Adrenal gland (tissue), 12 donors: ENCODE results near the gene AHRR. TPM values are rescaled to one million over a fixed set of nuclear protein-coding genes. Genes with fewer than 3 reads are reported as not detected.

Experiments used
- DNase-seq, 7 donors: peaks; one replicate each; pipeline ENCODE4 v3.0.0-alpha.2; 2019 to 2020
- H3K27ac ChIP-seq, 5 donors: fragments of 200-600 bp; sonication (generic) in 4 of 5; 1 replicate in 3 of 5; 2 replicates in 2 of 5; pipeline versions ENCODE4 v1.5.1 to v1.8.0; 2016 to 2020; ENCODE audit warnings: mild to moderate bottlenecking in 1 of 5
- H3K27me3 ChIP-seq: fragments of 200-600 bp; 2 replicates; pipeline ENCODE4 v1.8.0; 2021
- H3K36me3 ChIP-seq, 2 donors: fragments of 200-600 bp; replicated peaks in 1 of 2; 1 replicate in 1 of 2; 2 replicates in 1 of 2; pipeline versions ENCODE4 v1.5.1 to v1.8.0; 2018 to 2022
- H3K4me1 ChIP-seq, 2 donors: fragments of 200-600 bp; replicated peaks in 1 of 2; 1 replicate in 1 of 2; 2 replicates in 1 of 2; pipeline versions ENCODE4 v1.5.1 to v1.8.0; 2018 to 2021
- H3K4me3 ChIP-seq, 4 donors: fragments of 200-600 bp; sonication (generic) in 3 of 4; one replicate each; pipeline ENCODE4 v1.5.1; 2016 to 2018
- H3K9me3 ChIP-seq, 3 donors: fragments of 200-600 bp; sonication (generic) in 1 of 3; replicated peaks in 1 of 3; 1 replicate in 2 of 3; 2 replicates in 1 of 3; pipeline versions ENCODE4 v1.5.1 to v1.8.0; 2016 to 2021
- CTCF ChIP-seq, 6 experiments: fragments of 450-650 bp in 4 of 6; fragments of 200-600 bp in 2 of 6; sonication (generic) in 1 of 6; IDR thresholded peaks; 1 replicate in 5 of 6; 2 replicates in 1 of 6; pipeline versions ENCODE4 v1.5.1 to v1.8.0; 2016 to 2021; ENCODE audit warnings: antibody characterized with exemption in 6 of 6, mild to moderate bottlenecking in 2 of 6, moderate library complexity in 1 of 6
- POLR2A ChIP-seq, 2 donors: fragments of 450-650 bp; IDR thresholded peaks; one replicate each; pipeline ENCODE4 v1.6.1; 2017; ENCODE audit warnings: antibody characterized with exemption in 2 of 2, mild to moderate bottlenecking in 2 of 2, moderate library complexity in 1 of 2
- WGBS, 4 donors: extraction: QIAGEN DNeasy Blood & Tissue Kit in 2 of 4; methylation state at CpG; one replicate each; pipeline versions ENCODE4 v1.1.5 to v1.1.7; 2013 to 2017; 5-methylcytosine and 5-hydroxymethylcytosine counted together
- intact Hi-C, 2 donors: fragments of 100-400 bp; cut with DNase I; formaldehyde crosslinking; loops; one replicate each; pipeline versions ENCODE4 v1.14.1 to v1.15.0; 2022 to 2023
- polyA plus RNA-seq, 3 donors: library from polyadenylated mRNA; stranded (reverse); fragments of 200-250 nt in 2 of 3; fragments of 350-450 nt in 1 of 3; fragmentation: Illumina TruSeq in 1 of 3; extraction: RNeasy Lipid Tissue Mini Kit (QIAGEN cat#74804) in 1 of 3; gene quantifications; one replicate each; pipeline ENCODE4 v1.2.3, GENCODE V29; 2013 to 2014
- total RNA-seq, 9 donors: library from RNA; depleted of rRNA in 4 of 9; stranded (reverse); fragments of >200 nt in 4 of 9; fragments of 120-200 nt in 1 of 9; fragmentation: NEBNext Ultra II Directional in 1 of 9; extraction: Animal tissue kit (Norgen Biotek cat#: 25700) in 1 of 9; gene quantifications; one replicate each; pipeline versions ENCODE4 v1.1.0 to v1.2.4, GENCODE V29; 2013 to 2023
- donor health status: healthy with polysubstance abuse.
- donor health status: Bipolar disorder and iron deficiency.
- donor health status: DM: yes; HTN: yes; CAD: no.
- donor health status: DM: no; HTN: no; CAD: no.
- donor health status: DM: no; HTN: no; CAD: no.
- donor health status: DM: yes; HTN: yes; CAD: no.

The AHRR gene
- total and polyA plus RNA-seq, 12 donors: 0.17 to 3.6 (median 0.99) TPM

GRCh38 chr5:335740-336038, 14.2 kb downstream of the AHRR start:
- DNase-seq: no peak
- no peaks in the 10 kb centered on the region for H3K9me3 ChIP-seq
- H3K27me3 ChIP-seq: no peaks in the 10 kb centered on the region
- H3K4me1 ChIP-seq: no peaks in the 10 kb centered on the region
- 95 to 100% (median 98%) methylated on average over 1 to 3 of the region's 3 CpGs for WGBS, 4 donors
- no peak overlapping the region for H3K27ac ChIP-seq
- no peak overlapping the region for H3K4me3 ChIP-seq
- intact Hi-C loops: no loop called here
- no peak for TF ChIP-seq POLR2A (IDR thresholded peaks at IDR 0.05)
- no peak for TF ChIP-seq CTCF (IDR thresholded peaks at IDR 0.05)
- H3K36me3 ChIP-seq: no peaks in the 10 kb centered on the region

GRCh38 chr5:337563-338130, 16.1 kb downstream of the AHRR start:
- H3K36me3 ChIP-seq: no peaks in the 10 kb centered on the region
- intact Hi-C loops: no loop called here
- H3K27ac ChIP-seq: no peak overlapping the region
- H3K9me3 ChIP-seq: no peaks in the 10 kb centered on the region
- WGBS, 4 donors: 82 to 85% (median 83%) methylated on average over 12 of the region's 12 CpGs
- H3K4me3 ChIP-seq: no peak overlapping the region
- no peak for DNase-seq
- H3K27me3 ChIP-seq: no peaks in the 10 kb centered on the region
- no peak for TF ChIP-seq POLR2A (IDR thresholded peaks at IDR 0.05)
- TF ChIP-seq CTCF (IDR thresholded peaks at IDR 0.05): no peak
- H3K4me1 ChIP-seq: no peaks in the 10 kb centered on the region

GRCh38 chr5:342501-343460, 21.3 kb downstream of the AHRR start:
- Histone ChIP-seq H3K27me3 (no peaks in the 10 kb centered on the region), H3K4me3 (no peak overlapping the region), H3K36me3 (no peaks in the 10 kb centered on the region), H3K9me3 (no peaks in the 10 kb centered on the region), H3K4me1 (peaks cover 0 to 6% of the 10 kb centered on the region in 2 donors), H3K27ac (no peak overlapping the region)
- intact Hi-C loops: no loop called here
- no peak for TF ChIP-seq CTCF (IDR thresholded peaks at IDR 0.05)
- TF ChIP-seq POLR2A (IDR thresholded peaks at IDR 0.05): no peak
- no peak for DNase-seq
- WGBS, 4 donors: 90 to 98% (median 96%) methylated on average over 24 to 27 of the region's 27 CpGs

- H3K9me3 ChIP-seq: no peaks in the 10 kb centered on the region
- 24 to 28% (median 27%) methylated on average over 42 to 102 of the region's 102 CpGs for WGBS, 4 donors
- DNase-seq: peak; percentile 36 to 71 (median 57)
- no peaks in the 10 kb centered on the region for H3K27me3 ChIP-seq
- no peaks in the 10 kb centered on the region for H3K36me3 ChIP-seq
- peaks cover 0 to 6% of the 10 kb centered on the region in 2 donors for H3K4me1 ChIP-seq
- intact Hi-C loops: no loop called here
- no peak overlapping the region for H3K27ac ChIP-seq
- no peak for TF ChIP-seq POLR2A (IDR thresholded peaks at IDR 0.05)
- TF ChIP-seq CTCF (IDR thresholded peaks at IDR 0.05): peak in 2 of 6 experiments; percentile 5 to 7
- peak overlapping the region in 1 of 4 donors; percentile 52 for H3K4me3 ChIP-seq
These were observed 22.2 kb downstream of the AHRR start for GRCh38 chr5:343461-344401.
